AG09319 (cell line): ENCODE measurements around the gene LLGL2.

ENCODE experiments used
- DNase-seq: peaks from one replicate; pipeline ENCODE4 v3.0.0-alpha.2; 2010; ENCODE audit warnings: low read depth; ENCODE audit errors: extremely low read depth
- TF ChIP-seq, protein P1 (sequence below): IDR thresholded peaks from 2 replicates; pipeline ENCODE4 v1.5.1; 2011; ENCODE audit warnings: low read depth, mild to moderate bottlenecking, inconsistent platforms, low read length, moderate library complexity

LLGL2 gene

DNA sequence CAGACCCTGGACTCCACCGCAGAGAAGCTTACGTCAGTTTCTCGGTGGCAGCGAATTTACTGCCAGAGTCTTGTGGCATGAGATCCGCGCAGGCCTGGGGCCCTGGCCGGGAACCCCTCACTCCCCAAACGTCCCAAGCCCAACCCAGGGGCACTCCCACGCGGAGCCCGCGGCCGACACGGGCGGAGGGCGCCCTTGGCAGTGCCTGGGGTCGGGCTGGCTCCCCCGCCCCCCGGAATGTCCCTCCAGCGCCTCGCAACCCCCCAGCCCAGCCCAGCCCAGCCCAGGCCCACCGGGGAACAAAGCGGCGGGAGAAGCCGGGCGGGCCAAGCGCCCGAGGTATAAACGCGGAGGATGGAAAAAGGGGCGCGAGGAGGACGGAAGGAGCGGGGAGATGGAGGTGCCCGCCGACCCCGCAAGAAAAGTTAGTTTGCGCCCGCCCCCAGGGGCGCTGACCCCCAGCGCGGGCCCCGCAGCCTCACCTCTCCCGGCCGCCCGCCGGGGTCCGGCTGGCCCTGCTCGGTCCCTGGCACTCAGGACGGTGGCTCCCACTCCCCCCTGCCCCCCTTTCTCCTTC lies 10.5 kb upstream of the LLGL2 start:
- TF ChIP-seq, protein P1, sequence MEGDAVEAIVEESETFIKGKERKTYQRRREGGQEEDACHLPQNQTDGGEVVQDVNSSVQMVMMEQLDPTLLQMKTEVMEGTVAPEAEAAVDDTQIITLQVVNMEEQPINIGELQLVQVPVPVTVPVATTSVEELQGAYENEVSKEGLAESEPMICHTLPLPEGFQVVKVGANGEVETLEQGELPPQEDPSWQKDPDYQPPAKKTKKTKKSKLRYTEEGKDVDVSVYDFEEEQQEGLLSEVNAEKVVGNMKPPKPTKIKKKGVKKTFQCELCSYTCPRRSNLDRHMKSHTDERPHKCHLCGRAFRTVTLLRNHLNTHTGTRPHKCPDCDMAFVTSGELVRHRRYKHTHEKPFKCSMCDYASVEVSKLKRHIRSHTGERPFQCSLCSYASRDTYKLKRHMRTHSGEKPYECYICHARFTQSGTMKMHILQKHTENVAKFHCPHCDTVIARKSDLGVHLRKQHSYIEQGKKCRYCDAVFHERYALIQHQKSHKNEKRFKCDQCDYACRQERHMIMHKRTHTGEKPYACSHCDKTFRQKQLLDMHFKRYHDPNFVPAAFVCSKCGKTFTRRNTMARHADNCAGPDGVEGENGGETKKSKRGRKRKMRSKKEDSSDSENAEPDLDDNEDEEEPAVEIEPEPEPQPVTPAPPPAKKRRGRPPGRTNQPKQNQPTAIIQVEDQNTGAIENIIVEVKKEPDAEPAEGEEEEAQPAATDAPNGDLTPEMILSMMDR, result no peak
- DNase-seq, result no peak

GRCh38 chr17:75515496-75516254 lies 9.8 kb upstream of the LLGL2 start, which contains the start of gene CASKIN2:
Gene CASKIN2, minus strand, starts transcription at chr17:75515537. Its CDS starts 1,733 bp downstream, at chr17:75513804.
- TF ChIP-seq, protein P1, result peak; percentile 76
- peak; percentile 72 for DNase-seq

- TF ChIP-seq, protein P1, result no peak
- peak; percentile 57 for DNase-seq
Observed at GRCh38 chr17:75516255-75516618, 9.3 kb upstream of the LLGL2 start, which contains the start of gene TSEN54. Gene TSEN54, plus strand, starts transcription at chr17:75516528. Its CDS starts 33 bp downstream, at chr17:75516561.

DNA sequence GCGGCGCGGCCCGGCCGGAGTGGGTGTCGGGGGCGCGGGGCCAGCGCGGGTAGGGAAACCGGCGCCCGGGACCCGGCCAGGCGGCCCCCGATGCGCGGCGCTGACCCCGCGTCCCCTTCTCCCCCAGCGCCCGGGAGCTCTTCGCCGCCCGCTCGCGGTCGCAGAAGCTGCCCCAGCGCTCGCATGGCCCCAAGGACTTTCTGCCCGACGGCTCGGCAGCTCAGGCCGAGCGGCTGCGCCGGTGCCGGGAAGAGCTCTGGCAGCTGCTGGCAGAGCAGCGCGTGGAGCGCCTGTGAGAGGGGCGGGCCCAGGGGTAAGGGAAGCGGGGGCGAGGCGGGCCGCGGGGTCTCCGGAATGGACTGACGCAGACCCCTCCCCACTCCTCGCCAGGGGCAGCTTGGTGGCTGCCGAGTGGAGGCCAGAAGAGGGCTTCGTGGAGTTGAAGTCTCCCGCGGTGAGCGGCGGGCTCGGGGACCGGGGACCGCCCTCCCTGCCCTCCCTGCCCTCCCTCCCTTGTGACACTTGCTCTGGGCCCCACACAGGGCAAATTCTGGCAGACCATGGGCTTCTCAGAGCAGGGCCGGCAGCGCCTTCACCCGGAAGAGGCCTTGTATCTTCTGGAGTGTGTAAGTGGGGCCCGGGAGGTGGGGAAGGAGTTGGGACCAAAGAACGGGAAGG lies 8.7 kb upstream of the LLGL2 start:
- no peak for DNase-seq

GRCh38 chr17:75517297-75517865 lies 8.1 kb upstream of the LLGL2 start:
- TF ChIP-seq, protein P1, result no peak
- DNase-seq, result no peak

More for the DNA sequence above, 8.7 kb upstream of the LLGL2 start:
- TF ChIP-seq, protein P1, result no peak

- DNase-seq, result no peak
- TF ChIP-seq, protein P1, result no peak
Observed at GRCh38 chr17:75518201-75518600, 7.3 kb upstream of the LLGL2 start.
